ENCODE measurements around the gene PWWP2A. TPM values are rescaled to one million over a fixed set of nuclear protein-coding genes. Genes with fewer than 3 reads are reported as not detected.

PWWP2A gene
- total and polyA plus RNA-seq, 2 of the 8 experiments (the other 6 are each of a cell fraction or from before 2014, with no cell fraction given), result 18.5 to 63.0 TPM

GRCh38 chr5:160084144-160084543 is 35.1 kb downstream of the PWWP2A start:
- no peaks in the 10 kb centered on the region for H3K9me3 ChIP-seq (ENCODE audit: insufficient read depth in 2 of 2, low read depth in 1 of 2, low read length in 1 of 2)
- no peak overlapping the region for H3K27ac ChIP-seq (ENCODE audit: low read depth, low read length)
- H2BK20ac ChIP-seq (ENCODE audit: low read length), result no peak overlapping the region
- no peaks in the 10 kb centered on the region; a peak in 1 of 4 replicates for H3K79me2 ChIP-seq (ENCODE audit: control insufficient read depth in 1 of 2, insufficient read depth in 2 of 2, low read length in 2 of 2)
- no peak overlapping the region for H3K4me3 ChIP-seq (ENCODE audit: extremely low read depth in 1 of 4, insufficient read depth in 2 of 4, low read depth in 3 of 4, low read length in 4 of 4)
- no peak overlapping the region for H3K14ac ChIP-seq (ENCODE audit: insufficient read length)
- H3K18ac ChIP-seq (ENCODE audit: extremely low read depth, low read length), result no peak overlapping the region
- no peak overlapping the region for H2BK12ac ChIP-seq (ENCODE audit: low read depth, low read length)
- no peaks in the 10 kb centered on the region for H3K27me3 ChIP-seq (replicated peaks in 1 of 4; ENCODE audit: control insufficient read depth in 3 of 4, extremely low read depth in 1 of 4, insufficient read depth in 3 of 4, low read length in 3 of 4)
- no peaks in the 10 kb centered on the region; the same call in 1 of the 2 replicates for H3K79me1 ChIP-seq (ENCODE audit: low read depth, low read length)
- no peak overlapping the region for H4K91ac ChIP-seq (replicated peaks; ENCODE audit: insufficient read length, low read length)
- no peak overlapping the region for H3K4me2 ChIP-seq (ENCODE audit: insufficient read depth in 1 of 2, low read depth in 2 of 2, low read length in 2 of 2)
- no peak overlapping the region for H4K8ac ChIP-seq (ENCODE audit: extremely low read depth, insufficient read depth, low read length)
- 92% methylated on average over 1 of the region's 1 CpG; no CpG with 5 or more reads in 1 of the 2 experiments for WGBS, 2 experiments (ENCODE audit: extremely low coverage in 1 of 2, insufficient coverage in 1 of 2, insufficient read length in 1 of 2, insufficient replicate concordance in 2 of 2, low coverage in 1 of 2, low lambda C conversion rate in 2 of 2, missing lambda C conversion rate in 1 of 2)
- no peak overlapping the region for H2AK5ac ChIP-seq (ENCODE audit: low read depth, low read length)
- no peak overlapping the region for H2AFZ ChIP-seq (ENCODE audit: low read length)
- H2BK5ac ChIP-seq (ENCODE audit: low read depth, low read length), result no peak overlapping the region
- TF ChIP-seq SRF (IDR thresholded peaks at IDR 0.05; ENCODE audit: low read depth, low read length) (no peak), CEBPB (IDR thresholded peaks at IDR 0.05; ENCODE audit: low read depth, low read length) (no peak), POLR2A (IDR thresholded peaks at IDR 0.05; ENCODE audit: control extremely low read depth in 1 of 2, low read depth in 2 of 2, low read length in 2 of 2) (no peak)
- H3K56ac ChIP-seq (replicated peaks; ENCODE audit: insufficient read length, low read depth, low read length), result no peak overlapping the region
- no peak overlapping the region for H2BK120ac ChIP-seq (replicated peaks; ENCODE audit: low read depth, low read length)
- no peaks in the 10 kb centered on the region for H3K23me2 ChIP-seq (ENCODE audit: low read depth, low read length)
- no peak overlapping the region for H3K23ac ChIP-seq (ENCODE audit: insufficient read length)
- H4K20me1 ChIP-seq (replicated peaks in 1 of 2; ENCODE audit: control insufficient read depth in 1 of 2, insufficient read depth in 2 of 2, low read length in 2 of 2), result no peaks in the 10 kb centered on the region
- peaks cover 0 to 4% (median 2%) of the 10 kb centered on the region in 4 experiments; a peak in 3 of 8 replicates for H3K36me3 ChIP-seq (ENCODE audit: control insufficient read depth in 2 of 4, insufficient read depth in 4 of 4, low read length in 3 of 4)
- ChIA-PET CTCF (ENCODE audit: partially characterized antibody) (interaction anchor here (1.0 to 1.9 kb wide), 7 partner anchors 62 to 307 kb away, joined by 3 to 4 read pairs (median 3); no protein-coding TSS in a partner anchor), POLR2A (ENCODE audit: partially characterized antibody) (interaction anchor here (1.3 to 4.5 kb wide), 3 partner anchors 10 to 83 kb away, joined by 4 to 16 read pairs (median 4); no protein-coding TSS in a partner anchor)
- FAIRE-seq (no peak), DNase-seq (ENCODE audit: low read depth in 1 of 2, low spot score in 2 of 2) (no peak)
- H3K4ac ChIP-seq (replicated peaks; ENCODE audit: insufficient read length, low read depth, low read length), result no peak overlapping the region
- H2BK15ac ChIP-seq (ENCODE audit: low read length), result no peak overlapping the region
- no peak overlapping the region for H4K5ac ChIP-seq (ENCODE audit: insufficient read length, low read depth, low read length)
- no peak overlapping the region for H3K9ac ChIP-seq (replicated peaks in 1 of 4; ENCODE audit: extremely low read depth in 1 of 4, low read depth in 3 of 4, low read length in 3 of 4)
- H3K4me1 ChIP-seq (replicated peaks in 1 of 4; ENCODE audit: control insufficient read depth in 3 of 4, insufficient read depth in 4 of 4, low read length in 3 of 4), result peaks cover 0 to 10% (median 0%) of the 10 kb centered on the region in 4 experiments; a peak in 2 of 7 replicates
